H9 (cell line): Measurements from ENCODE around the gene TMEM170B. TPM values are rescaled to one million over a fixed set of nuclear protein-coding genes. Genes with fewer than 3 reads are reported as not detected.

Experiments used
- DNase-seq: peaks from one replicate; pipeline ENCODE4 v3.0.0-alpha.2; 2017
- H2AFZ ChIP-seq: one replicate; pipeline ENCODE4 v1.6.1; 2013; ENCODE audit warnings: mild to moderate bottlenecking, low read length, control low read depth, moderate library complexity
- H2AK5ac ChIP-seq: 2 replicates; pipeline ENCODE4 v1.6.1; 2013; ENCODE audit warnings: low read length, control low read depth, mixed read lengths; ENCODE audit not compliant: insufficient read length
- H2BK120ac ChIP-seq: one replicate; pipeline ENCODE4 v1.6.1; 2013; ENCODE audit warnings: low read depth, mild to moderate bottlenecking, low read length, control low read depth, inconsistent platforms; ENCODE audit not compliant: poor library complexity, severe bottlenecking
- H2BK12ac ChIP-seq: 2 replicates; pipeline ENCODE4 v1.6.1; 2013; ENCODE audit warnings: low read length, control low read depth, mixed read lengths, low read depth; ENCODE audit not compliant: insufficient read length
- H2BK15ac ChIP-seq: 2 replicates; pipeline ENCODE4 v1.6.1; 2013; ENCODE audit warnings: low read depth, low read length, control low read depth
- H2BK20ac ChIP-seq: one replicate; pipeline ENCODE4 v1.6.1; 2013; ENCODE audit warnings: low read depth, mild to moderate bottlenecking, low read length, control low read depth, inconsistent platforms; ENCODE audit not compliant: poor library complexity, severe bottlenecking
- H2BK5ac ChIP-seq: 2 replicates; pipeline ENCODE4 v1.6.1; 2013; ENCODE audit warnings: low read length, control low read depth, mixed read lengths; ENCODE audit not compliant: insufficient read length
- H3K14ac ChIP-seq: 2 replicates; pipeline ENCODE4 v1.6.1; 2013; ENCODE audit warnings: low read length, control low read depth; ENCODE audit not compliant: insufficient read depth
- H3K18ac ChIP-seq: 2 replicates; pipeline ENCODE4 v1.6.1; 2013; ENCODE audit warnings: low read depth, mild to moderate bottlenecking, mixed read lengths, low read length, control low read depth; ENCODE audit not compliant: insufficient read length
- H3K23ac ChIP-seq: 2 replicates; pipeline ENCODE4 v1.6.1; 2013; ENCODE audit warnings: low read length, control low read depth, mixed read lengths, low read depth; ENCODE audit not compliant: insufficient read length
- H3K23me2 ChIP-seq: 2 replicates; pipeline ENCODE4 v1.6.1; 2013; ENCODE audit warnings: low read depth, mild to moderate bottlenecking, mixed read lengths, low read length, control low read depth; ENCODE audit not compliant: insufficient read length, poor library complexity, severe bottlenecking
- H3K27ac ChIP-seq: 2 replicates; pipeline ENCODE4 v1.5.1; 2013; ENCODE audit warnings: low read length, control low read depth, mixed read lengths, low read depth; ENCODE audit not compliant: insufficient read length
- H3K27me3 ChIP-seq: 2 replicates; pipeline ENCODE4 v1.6.1; 2013; ENCODE audit warnings: low read length, control low read depth, inconsistent platforms; ENCODE audit not compliant: insufficient read depth
- H3K4ac ChIP-seq: 2 replicates; pipeline ENCODE4 v1.6.1; 2013; ENCODE audit warnings: low read depth, mild to moderate bottlenecking, control low read depth, inconsistent platforms, low read length, moderate library complexity
- H3K4me1 ChIP-seq: 2 replicates; pipeline ENCODE4 v1.6.1; 2013; ENCODE audit warnings: low read length, control low read depth, inconsistent platforms; ENCODE audit not compliant: insufficient read depth
- H3K4me2 ChIP-seq: 2 replicates; pipeline ENCODE4 v1.6.1; 2013; ENCODE audit warnings: low read length, control low read depth, mixed read lengths; ENCODE audit not compliant: insufficient read length, insufficient read depth
- H3K56ac ChIP-seq: 2 replicates; pipeline ENCODE4 v1.6.1; 2013; ENCODE audit warnings: low read depth, mild to moderate bottlenecking, mixed read lengths, low read length, control low read depth; ENCODE audit not compliant: insufficient read length
- H3K79me1 ChIP-seq: 2 replicates; pipeline ENCODE4 v1.6.1; 2013; ENCODE audit warnings: low read depth, mild to moderate bottlenecking, moderate library complexity, low read length, control low read depth, inconsistent platforms; ENCODE audit not compliant: insufficient read depth, poor library complexity, severe bottlenecking
- H3K79me2 ChIP-seq: 2 replicates; pipeline ENCODE4 v1.6.1; 2013; ENCODE audit warnings: low read length, control low read depth, inconsistent platforms; ENCODE audit not compliant: insufficient read depth
- H3K9ac ChIP-seq: 2 replicates; pipeline ENCODE4 v1.6.1; 2013; ENCODE audit warnings: low read length, control low read depth, mixed read lengths; ENCODE audit not compliant: insufficient read length; ENCODE audit errors: extremely low read depth
- H3K9me3 ChIP-seq: one replicate; pipeline ENCODE4 v1.6.1; 2013; ENCODE audit warnings: low read depth, low read length, inconsistent platforms; ENCODE audit not compliant: control insufficient read depth
- H3T11ph ChIP-seq: one replicate; pipeline ENCODE4 v1.6.1; 2013; ENCODE audit warnings: mild to moderate bottlenecking, low read length, control low read depth, inconsistent platforms
- H4K20me1 ChIP-seq: one replicate; pipeline ENCODE4 v1.6.1; 2013; ENCODE audit not compliant: control insufficient read depth, insufficient read length, insufficient read depth
- H4K5ac ChIP-seq: 2 replicates; pipeline ENCODE4 v1.6.1; 2013; ENCODE audit warnings: low read depth, mild to moderate bottlenecking, mixed read lengths, low read length, control low read depth; ENCODE audit not compliant: insufficient read length
- H4K8ac ChIP-seq: replicated peaks from 2 replicates; pipeline ENCODE4 v1.6.1; 2013; ENCODE audit warnings: low read length, control low read depth, mixed read lengths, low read depth; ENCODE audit not compliant: insufficient read length
- H4K91ac ChIP-seq: 2 replicates; pipeline ENCODE4 v1.6.1; 2013; ENCODE audit warnings: low read depth, mild to moderate bottlenecking, moderate library complexity, mixed read lengths, low read length, control low read depth; ENCODE audit not compliant: insufficient read length
- H3K27ac Mint-ChIP-seq, 3 experiments: 2 replicates in 2 of 3; 3 replicates in 1 of 3; pipeline ENCODE4 v1.8.0; 2020 to 2021; ENCODE audit warnings: mixed read lengths in 3 of 3, mild to moderate bottlenecking in 1 of 3, moderate library complexity in 1 of 3
- H3K27me3 Mint-ChIP-seq: 2 replicates; pipeline ENCODE4 v1.8.0; 2021; ENCODE audit warnings: low read depth, mild to moderate bottlenecking, moderate library complexity, mixed read lengths
- H3K36me3 Mint-ChIP-seq, 3 experiments: 2 replicates in 2 of 3; 3 replicates in 1 of 3; pipeline ENCODE4 v1.8.0; 2020 to 2021; ENCODE audit warnings: low read depth in 3 of 3, mixed read lengths in 3 of 3; ENCODE audit not compliant: insufficient read depth in 1 of 3
- H3K4me1 Mint-ChIP-seq, 2 experiments: 2 replicates each; pipeline ENCODE4 v1.8.0; 2020; ENCODE audit warnings: mixed read lengths in 2 of 2
- H3K4me3 Mint-ChIP-seq, 2 experiments: 2 replicates in 1 of 2; 3 replicates in 1 of 2; pipeline ENCODE4 v1.8.0; 2020 to 2021; ENCODE audit warnings: mild to moderate bottlenecking in 2 of 2, mixed read lengths in 2 of 2, moderate library complexity in 1 of 2
- H3K9me3 Mint-ChIP-seq, 2 experiments: 2 replicates in 1 of 2; 3 replicates in 1 of 2; pipeline ENCODE4 v1.8.0; 2020; ENCODE audit warnings: mild to moderate bottlenecking in 2 of 2, mixed read lengths in 2 of 2, moderate library complexity in 1 of 2
- CTCF ChIP-seq: fragments of 200-600 bp; sonication (generic); conservative IDR thresholded peaks from 3 replicates; pipeline ENCODE4 v1.8.0; 2021; ENCODE audit warnings: antibody characterized with exemption, mild to moderate bottlenecking
- WGBS: extraction: QIAGEN DNeasy Blood & Tissue Kit; methylation state at CpG from one replicate; pipeline ENCODE4 v1.1.7; 2013; ENCODE audit warnings: missing lambda C conversion rate, low lambda C conversion rate, mixed read lengths; ENCODE audit not compliant: insufficient read length; ENCODE audit errors: extremely low coverage; 5-methylcytosine and 5-hydroxymethylcytosine counted together
- total RNA-seq: library from RNA; stranded (reverse); gene quantifications from 2 replicates; pipeline ENCODE4 v1.2.1, GENCODE V29; 2021

Gene TMEM170B
- total RNA-seq, 1 experiment from 2014 or later = 2.9 TPM

DNA sequence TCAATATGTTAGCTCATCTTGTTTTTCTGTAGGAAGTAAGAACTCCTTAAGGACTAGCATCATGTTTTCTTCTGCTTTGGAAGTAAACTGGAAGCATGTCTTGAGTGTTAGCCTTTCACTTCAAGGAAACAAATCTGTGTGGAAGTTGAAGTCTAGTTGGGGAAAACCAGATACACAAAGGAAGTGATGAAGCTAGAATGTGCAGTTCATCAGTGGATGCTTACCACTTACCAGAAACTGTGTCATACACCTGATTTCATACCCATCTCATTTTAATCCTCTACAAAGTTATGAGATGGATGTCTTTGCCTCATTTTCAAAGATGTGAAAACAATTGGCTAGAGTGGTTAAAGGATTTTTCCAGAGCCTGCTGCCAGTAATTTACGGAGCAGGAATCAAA is 75.8 kb downstream of the TMEM170B start:
- H3K23me2 ChIP-seq = no peaks in the 10 kb centered on the region
- H4K8ac ChIP-seq = no peak overlapping the region
- H2BK15ac ChIP-seq = no peak overlapping the region
- H2AFZ ChIP-seq = no peak overlapping the region
- H4K20me1 ChIP-seq = no peaks in the 10 kb centered on the region
- no peaks in the 10 kb centered on the region for H3K79me2 ChIP-seq
- no peak overlapping the region for H4K91ac ChIP-seq
- Mint-ChIP-seq H3K4me1 (peaks cover 10 to 15% of the 10 kb centered on the region in 2 experiments), H3K4me3 (no peak overlapping the region), H3K9me3 (no peaks in the 10 kb centered on the region; a peak in 1 of 5 replicates), H3K36me3 (no peaks in the 10 kb centered on the region), H3K27me3 (no peaks in the 10 kb centered on the region), H3K27ac (no peak overlapping the region)
- no peak overlapping the region for H3K56ac ChIP-seq
- H3K4me1 ChIP-seq = no peaks in the 10 kb centered on the region
- H3K23ac ChIP-seq = no peak overlapping the region
- H3K27ac ChIP-seq = no peak overlapping the region
- no peak overlapping the region for H3K4ac ChIP-seq
- no peak overlapping the region for H2AK5ac ChIP-seq
- WGBS = no CpG with 5 or more reads among the region's 1 CpG
- H2BK120ac ChIP-seq = no peak overlapping the region
- no peaks in the 10 kb centered on the region for H3K79me1 ChIP-seq
- H3K9ac ChIP-seq = no peak overlapping the region
- no peak overlapping the region for H3K18ac ChIP-seq
- no peak for DNase-seq
- H3T11ph ChIP-seq = no peak overlapping the region
- H3K4me2 ChIP-seq = no peak overlapping the region
- H2BK5ac ChIP-seq = no peak overlapping the region
- no peaks in the 10 kb centered on the region for H3K9me3 ChIP-seq
- no peak for TF ChIP-seq CTCF
- H4K5ac ChIP-seq = no peak overlapping the region
- H3K14ac ChIP-seq = no peak overlapping the region
- H2BK20ac ChIP-seq = no peak overlapping the region
- no peak overlapping the region for H2BK12ac ChIP-seq
- H3K27me3 ChIP-seq = no peaks in the 10 kb centered on the region
